GM12801 (cell line): ENCODE measurements around the gene ATXN2.

Source experiments
- TF ChIP-seq, protein P1 (sequence below): IDR thresholded peaks from one replicate; pipeline ENCODE4 v1.5.1; 2011; ENCODE audit warnings: control low read depth; ENCODE audit not compliant: insufficient read length; ENCODE audit errors: extremely low read depth

Gene ATXN2

DNA sequence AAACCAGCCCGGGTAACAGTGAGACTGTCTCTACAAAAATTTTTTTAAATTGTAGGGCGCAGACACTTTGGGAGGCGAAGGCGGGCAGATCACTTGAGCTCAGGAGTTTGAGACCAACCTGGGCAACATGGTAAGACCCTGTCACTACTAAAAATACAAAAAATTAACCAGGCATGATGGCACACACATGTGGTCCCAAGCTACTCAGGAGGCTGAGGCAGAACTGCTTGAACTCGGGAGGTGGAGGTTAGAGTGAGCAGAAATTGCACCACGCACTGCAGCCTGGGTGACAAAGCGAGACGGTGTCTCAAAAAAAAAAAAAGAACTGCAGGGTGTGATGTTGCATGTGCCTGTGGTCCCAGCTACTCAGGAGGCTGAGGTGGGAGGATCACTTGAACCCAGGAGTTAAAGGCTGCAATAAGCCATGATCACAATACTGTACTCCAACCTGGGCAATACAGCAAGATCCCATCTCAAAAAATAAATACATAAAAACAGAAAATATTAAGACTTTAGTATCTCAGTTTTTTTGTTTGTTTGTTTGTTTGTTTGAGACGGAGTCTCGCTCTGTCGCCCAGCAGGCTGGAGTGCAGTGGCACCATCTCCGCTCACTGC is 16.9 kb downstream of the ATXN2 start:
- TF ChIP-seq, protein P1, sequence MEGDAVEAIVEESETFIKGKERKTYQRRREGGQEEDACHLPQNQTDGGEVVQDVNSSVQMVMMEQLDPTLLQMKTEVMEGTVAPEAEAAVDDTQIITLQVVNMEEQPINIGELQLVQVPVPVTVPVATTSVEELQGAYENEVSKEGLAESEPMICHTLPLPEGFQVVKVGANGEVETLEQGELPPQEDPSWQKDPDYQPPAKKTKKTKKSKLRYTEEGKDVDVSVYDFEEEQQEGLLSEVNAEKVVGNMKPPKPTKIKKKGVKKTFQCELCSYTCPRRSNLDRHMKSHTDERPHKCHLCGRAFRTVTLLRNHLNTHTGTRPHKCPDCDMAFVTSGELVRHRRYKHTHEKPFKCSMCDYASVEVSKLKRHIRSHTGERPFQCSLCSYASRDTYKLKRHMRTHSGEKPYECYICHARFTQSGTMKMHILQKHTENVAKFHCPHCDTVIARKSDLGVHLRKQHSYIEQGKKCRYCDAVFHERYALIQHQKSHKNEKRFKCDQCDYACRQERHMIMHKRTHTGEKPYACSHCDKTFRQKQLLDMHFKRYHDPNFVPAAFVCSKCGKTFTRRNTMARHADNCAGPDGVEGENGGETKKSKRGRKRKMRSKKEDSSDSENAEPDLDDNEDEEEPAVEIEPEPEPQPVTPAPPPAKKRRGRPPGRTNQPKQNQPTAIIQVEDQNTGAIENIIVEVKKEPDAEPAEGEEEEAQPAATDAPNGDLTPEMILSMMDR, result no peak

DNA sequence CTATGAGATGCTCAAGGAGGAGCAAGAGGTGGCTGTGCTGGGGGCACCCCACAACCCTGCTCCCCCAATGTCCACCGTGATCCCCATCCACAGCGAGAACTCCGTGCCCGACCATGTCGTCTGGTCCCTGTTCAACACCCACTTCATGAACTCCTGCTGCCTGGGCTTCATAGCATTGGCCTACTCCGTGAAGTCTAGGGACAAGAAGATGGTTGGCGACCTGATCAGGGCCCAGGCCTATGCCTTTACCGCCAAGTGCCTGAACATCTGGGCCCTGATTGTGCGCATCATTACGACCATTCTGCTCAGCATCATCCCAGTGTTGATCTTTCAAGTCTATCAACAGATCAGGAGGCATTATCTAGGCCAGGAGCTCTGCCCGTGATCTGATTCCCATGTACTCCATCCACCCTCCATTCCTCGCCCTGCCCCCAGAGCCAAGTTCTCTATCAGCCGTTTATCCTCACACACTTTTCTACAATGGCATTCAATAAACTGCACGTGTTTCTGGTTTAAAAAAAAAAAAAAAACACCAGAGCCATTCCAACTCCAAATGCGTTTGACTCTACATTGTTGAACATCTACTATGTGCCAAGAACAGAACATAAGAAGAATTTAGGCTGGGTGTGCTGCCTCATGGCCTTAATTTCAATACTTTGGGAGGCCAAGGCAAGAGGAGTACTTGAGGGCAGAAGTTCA is 17.5 kb downstream of the ATXN2 start:
- TF ChIP-seq, protein P1, result no peak

DNA sequence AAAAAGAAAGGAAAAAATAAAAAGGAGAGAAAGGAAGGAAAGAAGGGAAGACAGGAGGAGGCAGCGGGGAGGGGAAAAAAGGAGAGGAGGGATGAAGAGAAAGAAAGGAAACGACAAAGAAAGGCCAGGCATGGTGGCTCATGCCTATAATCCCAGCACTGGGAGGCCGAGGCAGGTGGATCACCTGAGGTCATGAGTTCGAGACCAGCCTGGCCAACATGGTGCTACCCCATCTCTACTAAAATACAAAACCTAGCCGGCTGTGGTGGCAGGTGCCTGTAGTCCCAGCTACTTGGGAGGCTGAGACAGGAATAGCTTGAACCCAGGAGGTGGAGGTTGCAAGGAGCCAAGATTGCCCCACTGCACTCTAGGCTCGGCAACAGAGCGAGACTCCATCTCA is 18.4 kb downstream of the ATXN2 start:
- TF ChIP-seq, protein P1, result no peak

DNA sequence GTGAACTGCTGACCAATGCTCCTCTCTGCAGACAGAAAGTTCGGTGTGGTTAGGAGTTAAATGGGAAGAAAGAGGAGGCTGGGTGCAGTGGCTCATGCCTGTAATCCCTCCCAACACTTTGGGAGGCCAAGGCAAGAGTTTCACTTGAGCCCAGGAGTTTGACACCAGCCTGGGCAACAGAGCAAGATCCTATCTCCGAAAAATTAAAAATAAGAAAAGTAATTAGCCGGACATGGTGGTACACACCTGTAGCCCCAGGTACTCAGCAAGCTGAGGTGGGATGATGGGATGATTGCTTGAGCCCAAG is 19.0 kb downstream of the ATXN2 start:
- TF ChIP-seq, protein P1, result no peak

DNA sequence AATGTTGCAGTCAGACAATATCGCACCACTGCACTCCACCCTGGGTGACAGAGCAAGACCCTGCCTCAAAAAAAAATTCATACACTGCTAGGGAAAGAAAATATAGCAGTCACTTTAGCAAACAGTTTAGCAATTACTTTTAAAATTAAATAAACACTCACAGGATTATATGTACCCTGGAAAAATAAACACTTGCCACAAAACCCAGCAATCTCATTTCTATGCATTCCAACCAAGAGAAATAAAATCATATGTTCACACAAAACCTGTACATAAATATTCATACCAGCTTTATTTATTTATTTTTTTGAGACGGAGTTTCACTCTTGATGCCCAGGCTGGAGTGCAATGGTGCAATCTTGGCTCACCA is 20.2 kb downstream of the ATXN2 start:
- TF ChIP-seq, protein P1, result no peak

DNA sequence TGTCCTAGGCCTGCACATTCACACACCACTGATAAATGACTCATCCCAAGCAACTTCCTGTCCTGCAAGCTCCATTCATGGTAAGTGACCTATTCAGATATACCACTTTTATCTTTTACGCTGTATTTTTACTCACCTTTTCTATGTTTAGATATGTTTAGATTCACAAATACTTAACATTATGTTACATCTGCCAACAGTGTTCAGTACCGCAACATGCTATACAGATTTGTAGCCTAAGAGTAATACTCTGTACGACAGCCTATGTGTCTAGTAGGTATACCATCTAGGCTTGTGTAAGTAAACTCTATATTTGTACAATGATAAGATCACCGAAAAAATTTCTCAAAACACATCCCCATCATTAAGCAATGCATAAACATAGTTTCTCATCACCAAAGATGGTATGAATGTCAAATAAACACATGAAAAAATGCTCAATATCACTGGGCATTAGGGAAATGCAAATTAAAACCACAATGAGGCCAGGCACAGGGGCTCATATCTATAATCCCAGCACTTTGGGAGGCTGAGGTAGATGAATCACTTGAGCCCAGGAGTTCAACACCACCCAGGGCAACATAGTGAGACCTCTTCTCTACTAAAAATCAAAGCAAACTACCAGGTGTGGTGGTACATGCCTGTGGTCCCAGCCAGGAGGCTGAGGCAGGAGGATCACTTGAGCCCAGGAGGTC is 20.7 kb downstream of the ATXN2 start:
- TF ChIP-seq, protein P1, result no peak

DNA sequence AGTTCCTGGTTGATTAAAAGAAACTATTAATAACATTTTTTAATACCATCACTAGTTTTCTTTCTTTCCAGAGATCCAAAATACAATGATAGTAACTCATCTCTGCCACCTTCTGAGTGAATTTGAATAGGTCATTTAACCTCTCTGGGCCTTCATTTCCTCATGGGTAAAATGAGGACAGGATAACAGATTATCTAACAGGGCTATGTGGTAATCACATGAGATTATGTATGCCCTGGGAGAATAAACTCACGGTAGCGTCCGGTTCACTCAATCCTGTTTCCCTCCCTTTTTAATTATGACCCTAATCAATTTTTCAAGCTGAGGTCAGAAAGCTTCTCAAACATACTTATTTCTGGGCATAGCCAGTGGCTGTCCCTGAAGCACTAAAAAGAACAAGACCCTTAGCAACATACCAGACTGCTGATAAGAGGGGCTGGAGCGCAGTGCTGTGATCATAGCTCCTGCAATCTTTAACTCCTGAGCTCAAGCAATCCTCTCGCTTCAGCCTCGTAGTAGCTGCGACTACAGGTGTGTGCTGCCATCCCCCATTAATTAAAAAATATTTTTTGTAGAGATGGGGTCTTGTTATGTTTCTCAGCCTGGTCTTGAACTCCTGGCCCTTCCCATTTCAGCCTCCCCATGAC is 24.2 kb downstream of the ATXN2 start:
- TF ChIP-seq, protein P1, result no peak
